GM12892 (cell line): ENCODE data around the gene TRIM8.

Experiments
- POLR2A ChIP-seq: IDR thresholded peaks from 2 replicates; pipeline ENCODE4 v1.6.1; 2011; ENCODE audit warnings: low read depth, low read length, control low read depth
- TAF1 ChIP-seq: IDR thresholded peaks from 2 replicates; pipeline ENCODE4 v1.6.1; 2011; ENCODE audit warnings: low read depth, mild to moderate bottlenecking, control low read depth, low read length, borderline replicate concordance

DNA sequence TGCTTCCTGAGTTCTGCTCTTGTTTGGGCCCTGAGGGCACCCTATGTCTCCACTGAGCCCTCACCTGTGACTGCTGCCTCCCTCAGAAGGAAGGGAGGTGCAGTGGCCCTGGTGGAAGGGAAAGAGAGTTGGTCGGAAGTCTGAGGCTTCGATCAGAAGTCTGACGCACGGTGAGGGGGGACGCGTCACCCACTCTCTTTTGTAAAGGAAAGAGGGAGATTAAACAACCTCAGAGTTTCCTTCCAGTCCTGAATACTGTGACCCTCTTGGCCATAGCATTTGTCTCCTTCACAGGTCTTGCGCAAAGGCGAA is 31.4 kb upstream of the TRIM8 start:
- TF ChIP-seq POLR2A (no peak), TAF1 (no peak)
